NB4 (cell line): ENCODE measurements around the gene FAM9C.

Experiments used
- CTCF ChIP-seq: IDR thresholded peaks from one replicate; pipeline ENCODE4 v1.5.1; 2012; ENCODE audit warnings: low read depth, low read length
- MAX ChIP-seq: IDR thresholded peaks from 2 replicates; pipeline ENCODE4 v1.6.1; 2011; ENCODE audit warnings: low read depth, low read length
- POLR2A ChIP-seq: IDR thresholded peaks from 2 replicates; pipeline ENCODE4 v1.6.1; 2011; ENCODE audit warnings: mild to moderate bottlenecking; ENCODE audit not compliant: insufficient read length; ENCODE audit errors: extremely low read depth

GRCh38 chrX:12996934-12997435 is 47.4 kb downstream of the FAM9C start:
- no peak for TF ChIP-seq CTCF
- TF ChIP-seq POLR2A = no peak
- TF ChIP-seq MAX = no peak
